Neural progenitor cell (in vitro differentiated cells): ENCODE measurements around the gene ARF1.

Experiments
- EZH2 ChIP-seq: fragments of 200-600 bp; sonication (generic); IDR thresholded peaks from 2 replicates; pipeline ENCODE4 v1.6.1; 2017; ENCODE audit warnings: antibody characterized with exemption, mild to moderate bottlenecking, moderate library complexity
- EZH2phosphoT487 ChIP-seq: fragments of 200-600 bp; sonication (generic); IDR thresholded peaks from 2 replicates; pipeline ENCODE4 v1.6.1; 2017; ENCODE audit warnings: antibody characterized with exemption
- TF ChIP-seq, protein P1 (sequence below): fragments of 200-600 bp; sonication (generic); IDR thresholded peaks from 2 replicates; pipeline ENCODE4 v1.5.1; 2017; ENCODE audit warnings: antibody characterized with exemption, mild to moderate bottlenecking

DNA sequence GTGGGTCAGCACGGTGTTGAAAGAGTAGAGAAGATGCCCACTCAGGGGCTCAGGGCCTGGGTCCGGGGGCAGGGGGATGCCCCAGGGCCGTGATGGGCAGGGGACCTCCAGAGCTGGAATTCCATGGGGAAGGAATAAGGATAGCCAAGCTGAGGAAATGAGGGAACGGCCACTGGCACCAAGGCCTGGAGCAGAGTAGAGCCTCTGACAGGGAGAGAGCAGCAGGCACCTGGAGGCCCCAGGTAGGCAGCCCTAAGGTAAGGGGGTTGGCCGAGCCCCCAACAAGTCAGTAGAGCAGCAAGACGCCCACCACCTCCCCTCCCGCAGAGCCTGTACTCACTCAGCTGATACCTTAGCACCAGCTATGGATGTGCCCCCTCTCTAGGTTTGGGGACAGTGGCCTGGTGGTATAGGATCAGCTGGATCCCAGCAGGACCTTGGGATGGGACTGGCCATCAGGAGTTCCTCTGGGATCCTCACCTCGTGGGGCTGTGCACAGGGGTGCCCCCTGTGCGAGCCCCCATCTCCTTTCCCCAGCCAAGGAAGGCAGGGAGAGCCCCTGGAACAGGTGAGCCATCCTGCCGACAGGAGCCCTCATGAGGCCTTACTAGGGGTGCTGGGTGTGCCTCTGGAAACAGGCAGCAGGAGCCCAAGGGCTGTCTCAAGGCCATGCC is 21.0 kb upstream of the ARF1 start:
- TF ChIP-seq, protein P1, sequence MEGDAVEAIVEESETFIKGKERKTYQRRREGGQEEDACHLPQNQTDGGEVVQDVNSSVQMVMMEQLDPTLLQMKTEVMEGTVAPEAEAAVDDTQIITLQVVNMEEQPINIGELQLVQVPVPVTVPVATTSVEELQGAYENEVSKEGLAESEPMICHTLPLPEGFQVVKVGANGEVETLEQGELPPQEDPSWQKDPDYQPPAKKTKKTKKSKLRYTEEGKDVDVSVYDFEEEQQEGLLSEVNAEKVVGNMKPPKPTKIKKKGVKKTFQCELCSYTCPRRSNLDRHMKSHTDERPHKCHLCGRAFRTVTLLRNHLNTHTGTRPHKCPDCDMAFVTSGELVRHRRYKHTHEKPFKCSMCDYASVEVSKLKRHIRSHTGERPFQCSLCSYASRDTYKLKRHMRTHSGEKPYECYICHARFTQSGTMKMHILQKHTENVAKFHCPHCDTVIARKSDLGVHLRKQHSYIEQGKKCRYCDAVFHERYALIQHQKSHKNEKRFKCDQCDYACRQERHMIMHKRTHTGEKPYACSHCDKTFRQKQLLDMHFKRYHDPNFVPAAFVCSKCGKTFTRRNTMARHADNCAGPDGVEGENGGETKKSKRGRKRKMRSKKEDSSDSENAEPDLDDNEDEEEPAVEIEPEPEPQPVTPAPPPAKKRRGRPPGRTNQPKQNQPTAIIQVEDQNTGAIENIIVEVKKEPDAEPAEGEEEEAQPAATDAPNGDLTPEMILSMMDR: no peak
- TF ChIP-seq EZH2 (no peak), EZH2phosphoT487 (no peak)
